ENCODE data around the gene ADAM8. TPM values are rescaled to one million over a fixed set of nuclear protein-coding genes. Genes with fewer than 3 reads are reported as not detected.

ADAM8 gene
- total RNA-seq, 2 experiments from 2014 or later: 142 to 173 TPM

DNA sequence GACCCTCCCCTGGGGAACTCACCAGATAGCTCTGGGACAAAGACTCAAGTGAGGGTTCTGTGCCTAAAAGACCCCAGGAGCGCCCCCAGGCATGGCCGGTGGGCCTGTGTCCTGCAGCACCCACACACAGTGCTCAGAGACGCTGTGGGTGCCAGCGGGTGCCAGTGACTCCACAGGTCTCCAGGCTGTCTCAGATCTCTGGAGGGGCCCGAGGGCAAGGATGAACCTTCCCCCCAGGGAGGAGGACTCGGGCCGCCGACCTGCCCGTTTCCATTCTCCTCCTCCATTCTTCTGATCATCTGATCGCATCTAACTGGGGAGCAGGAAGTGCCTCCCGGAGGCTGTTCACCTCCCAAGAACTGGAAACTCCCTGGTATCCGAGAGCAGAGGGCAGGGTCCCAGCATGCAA lies 980 bp downstream of the ADAM8 start:
- CTCF ChIA-PET: interaction anchor here (0.7 to 3.3 kb wide), 9 partner anchors 11 to 82 kb away, joined by 3 to 41 read pairs (median 6); partner anchors contain the start of gene FUOM
- ATAC-seq: peak; percentile 41
- Mint-ChIP-seq H3K4me3 (peak overlapping the region; percentile 90), H3K27ac (peak overlapping the region; percentile 86), H3K27me3 (no peaks in the 10 kb centered on the region), H3K9me3 (ENCODE audit: low read depth) (no peaks in the 10 kb centered on the region), H3K36me3 (peaks cover 4% of the 10 kb centered on the region), H3K4me1 (peaks cover 36% of the 10 kb centered on the region)
- peak; percentile 75 for DNase-seq

DNA sequence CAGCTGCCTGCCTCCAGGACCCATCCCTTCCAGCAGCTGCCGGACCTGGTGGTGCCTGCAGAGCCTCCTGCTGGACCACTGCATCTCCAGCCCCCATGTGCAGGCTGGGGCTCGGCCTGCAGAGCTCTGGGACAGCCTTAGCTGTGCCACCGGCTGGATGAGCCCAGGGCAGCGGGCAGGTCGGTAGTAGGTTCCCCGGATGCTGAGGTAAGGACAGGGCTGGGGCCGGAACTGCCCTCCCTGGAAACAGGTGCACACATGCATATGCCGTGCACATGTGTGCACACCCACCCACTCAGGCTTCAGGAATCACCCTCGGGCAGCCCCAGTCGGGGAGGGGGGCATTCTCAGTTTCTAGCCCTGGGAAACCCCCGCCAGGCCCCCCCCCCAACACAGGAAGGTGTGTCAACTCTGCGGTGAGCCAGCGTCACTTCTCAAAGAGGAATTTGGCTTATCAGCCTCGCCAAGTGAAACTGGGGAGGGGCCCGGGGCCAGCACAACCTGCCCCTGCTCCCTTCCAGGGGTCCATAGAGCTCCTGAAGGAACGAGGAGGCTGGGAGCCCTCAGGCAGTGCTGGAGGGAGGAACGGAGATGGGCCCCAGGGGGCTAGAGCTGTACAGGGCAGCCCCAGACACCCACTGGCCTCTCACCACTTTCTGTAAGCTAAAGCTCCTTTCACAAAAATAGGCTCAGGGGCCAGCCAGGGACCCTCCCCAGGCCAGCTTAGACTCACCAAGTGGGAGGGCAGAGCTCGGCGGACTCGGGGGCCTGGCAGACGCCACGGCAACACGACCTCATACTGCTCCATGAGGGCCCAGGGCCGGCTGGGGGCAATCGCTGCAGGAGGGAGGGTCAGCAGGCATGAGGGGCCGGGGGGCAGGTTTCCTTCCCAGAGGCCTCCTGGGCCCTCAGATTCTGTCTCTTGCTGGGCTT lies 1.7 kb downstream of the ADAM8 start:
- H3K9me3 Mint-ChIP-seq (ENCODE audit: low read depth): no peaks in the 10 kb centered on the region

DNA sequence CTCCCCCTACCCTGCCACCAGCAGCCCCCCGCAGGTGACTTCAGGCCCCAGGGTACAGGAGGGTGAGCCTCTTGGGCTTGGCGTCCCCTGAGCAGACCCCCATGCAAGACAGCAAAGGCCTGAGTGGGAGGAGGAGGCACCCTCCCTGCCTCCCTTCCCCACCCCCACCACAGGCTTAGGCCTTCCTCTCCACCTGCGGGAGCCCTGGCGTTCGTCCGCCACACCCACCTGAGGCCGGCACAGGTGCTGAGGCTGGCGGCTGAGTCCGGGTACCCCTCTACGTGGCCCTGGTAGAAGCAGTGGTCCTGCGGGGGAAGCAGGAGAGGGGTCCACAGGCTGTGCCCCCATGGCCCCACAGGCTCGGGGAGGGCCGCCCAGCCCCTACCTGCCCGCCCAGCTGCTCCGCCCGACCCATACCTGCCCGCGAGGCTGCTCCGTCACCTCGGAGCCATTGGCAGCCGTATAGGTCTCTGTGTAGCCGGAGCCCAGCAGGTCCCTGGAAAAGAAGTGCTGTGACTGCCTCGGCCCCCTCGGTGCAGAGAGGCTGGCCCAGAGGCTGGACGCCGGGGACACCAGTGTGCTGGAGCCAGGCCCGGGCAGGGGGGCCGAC lies 3.0 kb downstream of the ADAM8 start:
- CTCF ChIA-PET: interaction anchor here (3.3 kb wide), 1 partner anchor 15 kb away, joined by 41 read pairs; no protein-coding TSS in a partner anchor
- no peaks in the 10 kb centered on the region for H3K27me3 Mint-ChIP-seq
- H3K4me1 Mint-ChIP-seq: peaks cover 21% of the 10 kb centered on the region
- ATAC-seq (no peak), DNase-seq (no peak)
- no peak overlapping the region for H3K27ac Mint-ChIP-seq
- no peak overlapping the region for H3K4me3 Mint-ChIP-seq
- H3K36me3 Mint-ChIP-seq: peaks cover 4% of the 10 kb centered on the region
- no peaks in the 10 kb centered on the region for H3K9me3 Mint-ChIP-seq (ENCODE audit: low read depth)

More for the DNA sequence above, 1.7 kb downstream of the ADAM8 start:
- H3K4me3 Mint-ChIP-seq: peak overlapping the region; percentile 90
- H3K4me1 Mint-ChIP-seq: peaks cover 34% of the 10 kb centered on the region
- CTCF ChIA-PET: interaction anchor here (0.9 to 3.3 kb wide), 6 partner anchors 10 to 83 kb away, joined by 3 to 41 read pairs (median 10); partner anchors contain the start of gene FUOM
- DNase-seq: peak; percentile 83
- no peaks in the 10 kb centered on the region for H3K27me3 Mint-ChIP-seq
- H3K36me3 Mint-ChIP-seq: peaks cover 4% of the 10 kb centered on the region
- peak overlapping the region; percentile 86 for H3K27ac Mint-ChIP-seq
- peak; percentile 43 for ATAC-seq

DNA sequence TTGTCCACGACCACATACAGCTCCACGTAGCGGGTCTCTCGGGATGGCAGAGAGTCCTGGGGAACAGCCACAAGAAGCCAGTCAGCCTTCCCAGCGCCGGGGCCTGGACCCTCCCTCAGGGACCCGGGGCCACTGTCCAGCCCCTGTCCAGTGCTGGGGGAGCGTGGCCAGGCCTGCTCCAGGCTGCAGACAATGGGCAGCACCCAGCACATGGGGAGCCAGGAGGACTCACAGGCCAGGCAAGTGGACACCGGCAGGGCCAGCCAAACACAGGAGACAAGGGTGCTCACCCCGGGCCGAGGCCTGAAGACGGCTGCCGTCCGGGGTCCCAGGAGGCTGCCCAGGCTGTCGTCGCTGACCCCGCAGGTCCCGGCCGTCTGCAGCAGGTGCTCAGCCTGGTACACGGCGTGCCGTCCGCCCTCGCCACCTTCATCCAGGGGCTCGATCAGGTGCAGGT lies 3.7 kb downstream of the ADAM8 start:
- Mint-ChIP-seq H3K4me3 (no peak overlapping the region), H3K27ac (no peak overlapping the region), H3K27me3 (no peaks in the 10 kb centered on the region), H3K36me3 (peaks cover 4% of the 10 kb centered on the region), H3K9me3 (ENCODE audit: low read depth) (no peaks in the 10 kb centered on the region), H3K4me1 (peaks cover 14% of the 10 kb centered on the region)
- ATAC-seq: no peak
- no peak for DNase-seq
- CTCF ChIA-PET: interaction anchor here (1.5 kb wide), 1 partner anchor 11 kb away, joined by 4 read pairs; no protein-coding TSS in a partner anchor

DNA sequence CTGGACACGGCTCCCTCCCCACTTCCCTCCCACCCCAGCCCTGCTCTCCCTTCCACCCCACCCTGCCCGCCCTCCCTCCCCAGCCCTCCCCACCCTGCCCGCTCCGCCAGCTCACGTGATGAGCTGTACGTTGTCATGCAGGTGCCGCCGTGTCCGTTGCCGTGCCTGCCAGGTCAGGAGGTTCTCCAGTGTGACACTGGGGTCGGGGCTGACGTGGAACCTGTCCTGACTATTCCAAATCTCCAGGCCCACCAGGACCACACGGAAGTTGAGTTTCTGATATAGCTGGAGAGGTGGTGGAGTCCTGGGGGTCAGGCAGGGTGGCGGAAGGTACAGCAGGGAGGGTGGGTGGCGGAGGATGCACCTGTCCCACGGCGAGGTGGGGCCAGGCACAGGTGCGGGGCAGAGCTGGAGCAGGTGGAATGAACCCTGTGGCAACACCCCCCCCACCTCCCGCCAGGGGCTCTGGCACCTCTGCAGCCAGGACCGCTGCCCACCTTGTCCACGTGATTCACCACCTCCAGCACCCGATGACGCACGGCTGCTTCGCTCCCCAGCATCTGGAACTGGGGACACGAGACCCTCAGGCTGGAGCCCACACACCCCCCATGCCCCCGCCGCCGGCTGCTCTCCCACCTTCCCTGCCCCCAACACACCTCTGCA lies 4.2 kb downstream of the ADAM8 start:
- Mint-ChIP-seq H3K27ac (no peak overlapping the region), H3K27me3 (no peaks in the 10 kb centered on the region), H3K4me1 (peaks cover 9% of the 10 kb centered on the region), H3K4me3 (no peak overlapping the region), H3K9me3 (ENCODE audit: low read depth) (no peaks in the 10 kb centered on the region), H3K36me3 (peaks cover 4% of the 10 kb centered on the region)
- no peak for ATAC-seq
- CTCF ChIA-PET: interaction anchor here (1.5 kb wide), 1 partner anchor 10 kb away, joined by 4 read pairs; no protein-coding TSS in a partner anchor
- DNase-seq: no peak

DNA sequence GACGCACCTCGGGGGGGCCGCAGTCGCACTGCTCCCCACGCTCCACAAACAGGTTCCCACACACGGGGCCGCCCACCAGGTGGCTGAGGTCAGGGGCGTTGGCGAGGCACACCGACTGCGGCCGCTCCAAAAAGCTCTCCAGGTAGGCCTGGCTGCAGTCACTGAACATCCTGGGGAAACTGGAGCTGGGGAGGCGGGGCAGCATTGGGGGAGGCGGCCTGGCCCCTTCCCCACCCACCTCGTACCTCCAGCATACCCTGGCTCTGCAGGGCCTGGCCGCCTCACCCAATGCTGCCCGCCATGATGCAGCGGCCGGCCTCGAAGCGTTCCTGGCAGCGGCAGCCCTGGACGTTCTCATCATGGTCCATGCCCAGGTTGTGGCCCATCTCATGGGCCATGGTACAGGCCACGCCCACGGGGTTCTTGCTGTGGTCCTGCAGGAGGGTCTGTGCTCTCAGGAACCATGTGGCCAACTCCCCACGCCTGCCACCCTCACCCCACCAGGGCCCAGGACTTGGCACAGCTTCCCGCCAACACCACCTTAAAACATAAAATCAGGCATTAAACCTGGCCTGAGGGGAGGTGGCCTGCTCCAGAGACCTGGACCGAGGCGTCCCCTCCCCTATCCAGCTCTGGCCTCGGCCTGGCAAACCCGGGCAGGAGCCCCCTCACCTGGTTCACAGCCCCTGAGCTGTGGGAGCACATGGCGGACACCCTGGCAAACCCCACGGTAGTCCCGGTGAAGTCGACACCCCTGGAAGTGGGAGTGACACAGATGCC lies 5.0 kb downstream of the ADAM8 start:
- H3K36me3 Mint-ChIP-seq: peaks cover 4% of the 10 kb centered on the region

DNA sequence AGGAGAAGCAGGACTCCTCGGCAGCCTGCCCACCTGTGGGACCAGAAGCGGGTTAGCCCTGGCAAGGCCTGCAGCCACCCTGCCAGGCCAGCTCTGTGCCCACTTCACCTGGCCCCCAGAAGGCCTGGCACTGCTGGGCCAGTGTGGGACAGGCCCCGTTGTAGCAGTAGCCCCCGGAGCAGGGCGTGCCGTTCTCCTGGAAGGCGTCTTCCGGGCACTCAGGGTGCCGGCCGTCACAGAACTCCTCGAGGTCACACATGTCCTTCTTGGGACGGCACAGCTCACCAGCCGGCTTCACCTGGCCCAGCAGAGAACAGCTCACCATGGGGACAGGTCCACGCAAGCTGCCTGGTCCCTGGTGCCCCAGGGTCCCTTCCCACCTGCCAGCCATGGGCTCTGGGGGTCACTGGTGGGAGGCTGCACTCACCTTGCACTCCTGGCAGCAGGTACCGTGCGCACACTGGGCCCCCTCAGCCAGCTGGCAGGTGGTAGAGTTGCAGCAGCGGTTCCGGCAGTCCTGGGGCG lies 5.8 kb downstream of the ADAM8 start:
- Mint-ChIP-seq H3K27me3 (no peaks in the 10 kb centered on the region), H3K4me1 (peaks cover 8% of the 10 kb centered on the region), H3K27ac (no peak overlapping the region), H3K36me3 (peaks cover 4% of the 10 kb centered on the region), H3K4me3 (no peak overlapping the region), H3K9me3 (ENCODE audit: low read depth) (no peaks in the 10 kb centered on the region)
- CTCF ChIA-PET: no interaction called here
- DNase-seq (no peak), ATAC-seq (no peak)

More for the DNA sequence above, 5.0 kb downstream of the ADAM8 start:
- DNase-seq (no peak), ATAC-seq (no peak)
- Mint-ChIP-seq H3K9me3 (ENCODE audit: low read depth) (no peaks in the 10 kb centered on the region), H3K27ac (no peak overlapping the region), H3K4me3 (no peak overlapping the region), H3K27me3 (no peaks in the 10 kb centered on the region), H3K4me1 (peaks cover 7% of the 10 kb centered on the region)
- CTCF ChIA-PET: interaction anchor here (1.5 kb wide), 1 partner anchor 9 kb away, joined by 4 read pairs; no protein-coding TSS in a partner anchor

DNA sequence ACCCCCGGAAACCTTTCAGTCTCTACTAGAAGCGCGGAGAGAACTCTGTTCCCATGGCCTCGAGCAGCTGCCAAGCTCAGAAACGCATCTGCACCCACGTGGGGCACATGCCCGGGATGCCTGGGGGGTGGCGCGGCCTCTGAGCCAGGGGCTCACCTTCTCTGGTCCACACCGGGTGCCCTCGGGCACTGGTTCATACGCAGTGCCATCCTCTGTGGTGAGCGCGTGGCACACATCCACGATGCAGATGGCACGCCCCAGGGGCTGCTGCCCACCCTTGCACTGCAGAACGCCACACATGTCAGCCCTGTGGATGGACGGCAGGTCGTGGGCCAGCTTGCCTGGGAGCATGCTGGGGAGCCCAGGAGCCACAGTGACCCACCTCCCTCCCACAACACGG lies 6.5 kb downstream of the ADAM8 start:
- H3K36me3 Mint-ChIP-seq: peaks cover 4% of the 10 kb centered on the region
- no peaks in the 10 kb centered on the region for H3K9me3 Mint-ChIP-seq (ENCODE audit: low read depth)
- ATAC-seq: no peak
- no peaks in the 10 kb centered on the region for H3K27me3 Mint-ChIP-seq
- no peak overlapping the region for H3K4me3 Mint-ChIP-seq
- no peak overlapping the region for H3K27ac Mint-ChIP-seq
- peaks cover 14% of the 10 kb centered on the region for H3K4me1 Mint-ChIP-seq
- CTCF ChIA-PET: no interaction called here
- DNase-seq: no peak

DNA sequence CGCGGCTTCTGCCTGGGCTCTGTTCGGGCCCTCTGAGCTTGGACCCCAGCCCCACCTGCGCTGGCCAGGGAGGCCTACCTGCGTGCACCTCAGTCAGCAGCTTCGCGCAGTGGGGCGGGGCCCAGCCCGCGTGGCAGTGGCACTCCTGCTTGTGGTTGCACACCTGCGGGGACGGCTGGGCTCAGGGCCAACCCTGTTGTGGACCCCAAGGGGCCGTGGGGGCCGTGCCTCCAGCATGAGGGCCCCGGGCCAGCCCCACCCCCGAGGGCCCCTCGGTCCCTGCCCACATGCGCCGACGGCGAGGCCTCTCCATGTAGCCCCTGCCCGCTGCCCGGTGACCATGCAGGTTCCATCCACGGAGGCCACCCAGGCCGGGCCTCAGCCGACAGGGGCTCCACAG lies 7.3 kb downstream of the ADAM8 start:
- DNase-seq (no peak), ATAC-seq (no peak)
- Mint-ChIP-seq H3K27ac (no peak overlapping the region), H3K27me3 (no peaks in the 10 kb centered on the region), H3K4me3 (no peak overlapping the region), H3K4me1 (peaks cover 17% of the 10 kb centered on the region), H3K36me3 (peaks cover 6% of the 10 kb centered on the region), H3K9me3 (ENCODE audit: low read depth) (no peaks in the 10 kb centered on the region)
- CTCF ChIA-PET: no interaction called here

DNA sequence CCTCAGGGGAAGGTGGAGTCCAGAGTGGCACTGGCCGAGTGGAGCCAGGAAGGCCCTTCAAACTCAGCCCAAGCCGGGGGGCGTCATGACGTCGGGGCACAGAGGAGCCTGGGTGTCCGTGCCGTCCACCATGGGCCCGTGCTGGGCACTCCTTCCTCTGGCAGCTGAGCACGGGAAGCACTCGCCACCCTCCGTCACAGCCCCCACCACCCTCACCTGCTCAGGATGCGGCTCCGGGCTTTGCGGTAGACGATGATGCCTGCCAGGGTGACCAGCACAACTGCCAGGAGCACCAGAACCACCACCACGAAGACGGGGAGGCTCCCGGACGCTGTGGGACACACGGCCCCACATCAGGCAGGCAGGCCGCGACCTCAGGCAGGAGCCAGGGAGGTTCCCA lies 8.1 kb downstream of the ADAM8 start:
- ATAC-seq: no peak
- H3K4me3 Mint-ChIP-seq: no peak overlapping the region
- H3K27me3 Mint-ChIP-seq: no peaks in the 10 kb centered on the region
- no peak for DNase-seq
- CTCF ChIA-PET: no interaction called here
- peaks cover 8% of the 10 kb centered on the region for H3K36me3 Mint-ChIP-seq
- H3K27ac Mint-ChIP-seq: no peak overlapping the region
- H3K4me1 Mint-ChIP-seq: peaks cover 24% of the 10 kb centered on the region
- no peaks in the 10 kb centered on the region for H3K9me3 Mint-ChIP-seq (ENCODE audit: low read depth)

DNA sequence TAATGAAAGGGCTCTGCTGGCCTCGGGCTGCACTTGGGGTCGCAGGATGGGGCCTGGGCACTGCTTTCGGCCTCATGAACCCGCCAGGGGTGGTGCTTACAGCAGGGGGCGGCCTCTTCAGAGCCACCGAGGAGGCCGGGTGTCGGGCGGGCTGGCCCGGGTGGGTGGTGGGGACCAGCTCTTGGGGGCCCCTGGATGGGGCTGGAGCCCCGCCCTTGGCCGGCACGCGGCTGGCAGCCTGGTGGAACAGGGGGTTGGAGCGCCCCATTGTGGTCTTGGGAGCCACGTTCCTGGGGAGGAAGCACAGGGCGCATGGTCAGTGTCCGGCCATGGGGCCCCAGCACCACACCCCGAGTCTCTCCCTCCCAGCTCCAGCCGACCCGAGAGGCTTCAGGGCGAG lies 8.8 kb downstream of the ADAM8 start:
- H3K36me3 Mint-ChIP-seq: peaks cover 11% of the 10 kb centered on the region
- no peaks in the 10 kb centered on the region for H3K9me3 Mint-ChIP-seq (ENCODE audit: low read depth)
- no peak for DNase-seq
- no peak overlapping the region for H3K27ac Mint-ChIP-seq
- CTCF ChIA-PET: no interaction called here
- no peak overlapping the region for H3K4me3 Mint-ChIP-seq
- peaks cover 28% of the 10 kb centered on the region for H3K4me1 Mint-ChIP-seq
- no peaks in the 10 kb centered on the region for H3K27me3 Mint-ChIP-seq
- no peak for ATAC-seq

DNA sequence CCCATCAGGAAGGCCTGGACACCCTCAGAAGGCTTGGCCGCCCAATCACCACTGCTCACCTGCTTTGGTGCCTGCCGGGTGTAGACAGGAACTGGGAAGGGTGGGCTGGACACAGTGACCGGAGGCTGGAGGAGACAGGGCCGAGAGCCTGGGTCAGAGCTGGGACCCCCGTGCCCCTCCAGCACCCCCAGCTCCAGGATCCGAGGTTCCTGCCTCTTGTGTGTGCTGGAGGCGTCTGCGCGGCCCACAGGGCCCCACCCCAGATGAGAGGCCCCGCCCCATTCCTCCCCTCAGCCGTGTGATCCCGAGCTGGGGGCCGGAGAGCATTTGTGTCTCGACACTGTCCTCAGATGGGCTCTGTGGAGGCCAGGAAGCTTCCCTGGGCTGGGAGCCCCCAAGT lies 9.4 kb downstream of the ADAM8 start:
- no peaks in the 10 kb centered on the region for H3K27me3 Mint-ChIP-seq
- no peak for DNase-seq
- H3K4me3 Mint-ChIP-seq: no peak overlapping the region
- no peak overlapping the region for H3K27ac Mint-ChIP-seq
- CTCF ChIA-PET: no interaction called here
- H3K4me1 Mint-ChIP-seq: peaks cover 30% of the 10 kb centered on the region
- H3K9me3 Mint-ChIP-seq (ENCODE audit: low read depth): no peaks in the 10 kb centered on the region
- peaks cover 11% of the 10 kb centered on the region for H3K36me3 Mint-ChIP-seq
- ATAC-seq: no peak
